Tibial nerve (tissue), 3 donors: ENCODE measurements around the gene GPR137B.

ENCODE experiments used
- POLR2A ChIP-seq, 2 donors: fragments of 450-650 bp; IDR thresholded peaks; one replicate each; pipeline ENCODE4 v1.6.1; 2017; ENCODE audit warnings: antibody characterized with exemption in 2 of 2, mild to moderate bottlenecking in 2 of 2, moderate library complexity in 2 of 2
- TF ChIP-seq, protein P1 (sequence below), 5 experiments: fragments of 200-600 bp in 3 of 5; fragments of 450-650 bp in 2 of 5; sonication (generic) in 3 of 5; IDR thresholded peaks; one replicate each; pipeline ENCODE4 v1.5.1; 2016 to 2019; ENCODE audit warnings: antibody characterized with exemption in 5 of 5, mild to moderate bottlenecking in 3 of 5, moderate library complexity in 2 of 5

- TF ChIP-seq, protein P1, sequence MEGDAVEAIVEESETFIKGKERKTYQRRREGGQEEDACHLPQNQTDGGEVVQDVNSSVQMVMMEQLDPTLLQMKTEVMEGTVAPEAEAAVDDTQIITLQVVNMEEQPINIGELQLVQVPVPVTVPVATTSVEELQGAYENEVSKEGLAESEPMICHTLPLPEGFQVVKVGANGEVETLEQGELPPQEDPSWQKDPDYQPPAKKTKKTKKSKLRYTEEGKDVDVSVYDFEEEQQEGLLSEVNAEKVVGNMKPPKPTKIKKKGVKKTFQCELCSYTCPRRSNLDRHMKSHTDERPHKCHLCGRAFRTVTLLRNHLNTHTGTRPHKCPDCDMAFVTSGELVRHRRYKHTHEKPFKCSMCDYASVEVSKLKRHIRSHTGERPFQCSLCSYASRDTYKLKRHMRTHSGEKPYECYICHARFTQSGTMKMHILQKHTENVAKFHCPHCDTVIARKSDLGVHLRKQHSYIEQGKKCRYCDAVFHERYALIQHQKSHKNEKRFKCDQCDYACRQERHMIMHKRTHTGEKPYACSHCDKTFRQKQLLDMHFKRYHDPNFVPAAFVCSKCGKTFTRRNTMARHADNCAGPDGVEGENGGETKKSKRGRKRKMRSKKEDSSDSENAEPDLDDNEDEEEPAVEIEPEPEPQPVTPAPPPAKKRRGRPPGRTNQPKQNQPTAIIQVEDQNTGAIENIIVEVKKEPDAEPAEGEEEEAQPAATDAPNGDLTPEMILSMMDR (IDR thresholded peaks at IDR 0.05): no peak
- no peak for TF ChIP-seq POLR2A (IDR thresholded peaks at IDR 0.05)
Measured at GRCh38 chr1:236207569-236207968, 65.2 kb downstream of the GPR137B start.
